HUES48 (cell line): ENCODE results near the gene SERPINA3.
"Not testable (repeated sequence)": the region's sequence is repeated elsewhere in the genome, so short reads cannot be mapped to it uniquely, and the experiment has no call there.

ENCODE experiments used
- H3K27ac ChIP-seq: one replicate; pipeline ENCODE4 v1.7.0; 2013; ENCODE audit warnings: low read depth, low read length, inconsistent platforms
- H3K27me3 ChIP-seq: 2 replicates; pipeline ENCODE4 v1.6.1; 2013; ENCODE audit warnings: mild to moderate bottlenecking, low read length; ENCODE audit not compliant: control insufficient read depth, insufficient read depth
- H3K36me3 ChIP-seq: 2 replicates; pipeline ENCODE4 v1.6.1; 2013; ENCODE audit warnings: low read length; ENCODE audit not compliant: control insufficient read depth, insufficient read depth
- H3K4me1 ChIP-seq: 2 replicates; pipeline ENCODE4 v1.6.1; 2013; ENCODE audit warnings: mild to moderate bottlenecking, low read length; ENCODE audit not compliant: control insufficient read depth, insufficient read depth
- H3K4me3 ChIP-seq: 2 replicates; pipeline ENCODE4 v1.5.1; 2013; ENCODE audit warnings: mild to moderate bottlenecking, low read depth, low read length
- H3K9ac ChIP-seq: 2 replicates; pipeline ENCODE4 v1.6.1; 2013; ENCODE audit warnings: mild to moderate bottlenecking, low read depth, low read length, moderate library complexity
- H3K9me3 ChIP-seq: 2 replicates; pipeline ENCODE4 v1.6.1; 2013; ENCODE audit warnings: low read length; ENCODE audit not compliant: control insufficient read depth, insufficient read depth

Gene SERPINA3

GRCh38 chr14:94573475-94574277 lies 38.5 kb upstream of the SERPINA3 start:
- Histone ChIP-seq H3K4me3 (no peak overlapping the region), H3K27ac (no peak overlapping the region), H3K9ac (no peak overlapping the region), H3K27me3 (no peaks in the 10 kb centered on the region), H3K36me3 (no peaks in the 10 kb centered on the region), H3K4me1 (no peaks in the 10 kb centered on the region), H3K9me3 (no peaks in the 10 kb centered on the region; the same call in 1 of the 2 replicates)

GRCh38 chr14:94574336-94574735 lies 37.9 kb upstream of the SERPINA3 start:
- Histone ChIP-seq H3K9me3 (no peaks in the 10 kb centered on the region; the same call in 1 of the 2 replicates), H3K4me1 (no peaks in the 10 kb centered on the region), H3K9ac (no peak overlapping the region), H3K4me3 (no peak overlapping the region), H3K27ac (no peak overlapping the region), H3K27me3 (no peaks in the 10 kb centered on the region), H3K36me3 (no peaks in the 10 kb centered on the region)

GRCh38 chr14:94575730-94576585 lies 36.2 kb upstream of the SERPINA3 start:
- Histone ChIP-seq H3K36me3 (no peaks in the 10 kb centered on the region), H3K4me3 (no peak overlapping the region), H3K9ac (no peak overlapping the region), H3K4me1 (no peaks in the 10 kb centered on the region), H3K27me3 (no peaks in the 10 kb centered on the region), H3K9me3 (peaks cover 5% of the 10 kb centered on the region; the same call in 1 of the 2 replicates), H3K27ac (no peak overlapping the region)

GRCh38 chr14:94577472-94577871 lies 34.7 kb upstream of the SERPINA3 start:
- H3K27ac ChIP-seq, H3K36me3 ChIP-seq, H3K9ac ChIP-seq, H3K4me1 ChIP-seq, H3K27me3 ChIP-seq, H3K9me3 ChIP-seq, H3K4me3 ChIP-seq: not testable (repeated sequence)

GRCh38 chr14:94578712-94579111 lies 33.5 kb upstream of the SERPINA3 start:
- Histone ChIP-seq H3K4me1 (no peaks in the 10 kb centered on the region), H3K4me3 (no peak overlapping the region), H3K27me3 (no peaks in the 10 kb centered on the region), H3K9me3 (peaks cover 7% of the 10 kb centered on the region; the same call in 1 of the 2 replicates), H3K9ac (no peak overlapping the region), H3K36me3 (no peaks in the 10 kb centered on the region), H3K27ac (no peak overlapping the region)

DNA sequence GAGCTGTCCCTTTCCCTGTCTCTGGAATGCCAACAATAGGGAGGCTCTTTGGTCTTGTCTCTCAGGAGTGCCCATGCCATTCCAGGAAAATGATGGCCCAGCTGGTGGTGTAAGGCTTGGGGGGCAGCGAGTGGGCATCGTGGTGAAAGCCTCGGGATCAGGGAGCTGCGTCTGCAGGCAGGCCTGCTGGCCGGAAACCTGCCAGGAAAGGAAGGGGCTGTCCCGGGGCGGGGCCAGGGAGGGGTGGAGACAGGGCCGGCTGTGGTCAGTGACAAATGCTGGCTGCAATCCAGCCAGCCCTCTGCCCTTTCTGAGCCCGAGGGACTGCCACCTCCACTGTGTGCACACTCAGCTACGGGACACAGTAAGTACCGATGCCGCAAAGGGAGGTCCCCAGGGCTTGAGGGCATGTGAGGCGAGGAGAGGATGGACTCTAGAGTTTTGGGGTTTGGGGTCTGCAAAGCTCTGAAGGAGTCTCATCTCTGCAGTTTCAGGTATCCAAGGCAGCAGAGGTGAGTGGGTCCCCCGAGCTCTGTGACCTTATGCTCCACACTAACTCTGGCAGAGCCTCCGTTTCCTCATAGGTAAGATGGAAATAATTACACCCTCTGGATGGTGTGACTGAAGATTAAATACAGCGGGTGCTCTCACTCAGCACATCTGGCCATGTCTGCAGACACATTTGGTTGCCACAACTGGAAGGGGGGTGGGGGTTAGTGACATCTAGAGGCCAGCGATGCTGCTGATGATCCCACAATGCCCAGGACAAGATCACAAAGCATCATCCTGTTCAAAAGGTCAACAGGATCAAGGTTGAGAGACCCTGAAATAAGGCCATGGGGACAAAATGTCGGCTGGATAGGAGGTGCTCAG lies 30.8 kb upstream of the SERPINA3 start, which contains the start of gene SERPINA5:
SERPINA5 (plus strand) TSS at position 300 of the 873 bp plus-strand sequence. CDS start 5,937 bp downstream, outside the sequence.
- Histone ChIP-seq H3K27ac (no peak within 1 kb of the TSS), H3K4me1 (no peaks in the 10 kb centered on the region), H3K36me3 (no peaks in the 10 kb centered on the region), H3K9me3 (peaks cover 10% of the 10 kb centered on the region; the same call in 1 of the 2 replicates), H3K4me3 (no peak within 1 kb of the TSS), H3K9ac (no peak within 1 kb of the TSS), H3K27me3 (no peaks in the 10 kb centered on the region)

- Histone ChIP-seq H3K4me3 (no peak overlapping the region), H3K27me3 (no peaks in the 10 kb centered on the region), H3K9ac (no peak overlapping the region), H3K36me3 (no peaks in the 10 kb centered on the region), H3K27ac (no peak overlapping the region), H3K9me3 (peaks cover 10% of the 10 kb centered on the region), H3K4me1 (no peaks in the 10 kb centered on the region)
Observed at GRCh38 chr14:94582199-94582750, 29.9 kb upstream of the SERPINA3 start.

DNA sequence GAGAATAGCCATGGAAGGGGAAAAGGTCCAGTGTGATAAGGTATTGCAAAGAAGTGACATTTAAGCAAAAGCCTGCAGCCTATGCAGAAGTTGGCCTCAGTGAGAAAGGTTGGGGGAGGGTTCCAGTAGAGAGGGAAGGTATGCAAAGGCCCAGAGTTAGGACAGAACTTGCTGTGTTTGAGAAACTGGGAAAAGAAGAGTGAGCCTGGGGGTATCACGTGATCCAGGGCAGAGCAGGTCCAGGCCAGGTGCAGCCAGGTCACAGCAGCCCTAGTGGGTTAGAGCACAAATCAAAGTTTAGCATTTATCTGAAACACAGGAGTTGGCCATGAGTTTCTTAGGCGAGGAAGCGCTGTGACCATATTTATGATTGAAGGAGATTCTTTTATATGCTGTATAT lies 29.3 kb upstream of the SERPINA3 start:
- H3K4me1 ChIP-seq = no peaks in the 10 kb centered on the region
- no peaks in the 10 kb centered on the region for H3K27me3 ChIP-seq
- no peak overlapping the region for H3K27ac ChIP-seq
- no peaks in the 10 kb centered on the region for H3K36me3 ChIP-seq
- H3K9me3 ChIP-seq = peaks cover 10% of the 10 kb centered on the region
- H3K4me3 ChIP-seq = no peak overlapping the region
- H3K9ac ChIP-seq = no peak overlapping the region

DNA sequence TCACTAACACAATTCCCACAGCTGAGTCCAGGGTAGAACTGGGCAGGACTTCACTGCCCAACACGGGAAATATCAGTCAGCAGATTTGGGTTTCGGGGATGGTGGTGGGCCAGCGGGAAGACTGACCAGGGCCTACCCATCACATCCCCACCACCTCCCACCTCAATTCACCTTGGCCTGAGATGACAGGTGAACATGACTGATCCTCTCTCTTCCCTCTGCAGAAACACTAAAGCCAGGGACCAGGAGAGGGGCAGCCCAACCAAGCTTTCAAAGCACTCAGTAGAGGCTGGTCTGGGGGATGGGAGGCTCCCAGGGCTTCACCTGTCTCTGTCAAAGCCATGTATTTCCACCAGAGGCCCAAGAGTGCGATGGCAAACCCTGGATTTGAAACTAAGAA lies 28.6 kb upstream of the SERPINA3 start:
- Histone ChIP-seq H3K9ac (no peak overlapping the region), H3K9me3 (peaks cover 10% of the 10 kb centered on the region; the same call in 1 of the 2 replicates), H3K27me3 (no peaks in the 10 kb centered on the region), H3K4me1 (no peaks in the 10 kb centered on the region), H3K27ac (no peak overlapping the region), H3K36me3 (no peaks in the 10 kb centered on the region), H3K4me3 (no peak overlapping the region)

- H3K4me1 ChIP-seq = no peaks in the 10 kb centered on the region
- peaks cover 10% of the 10 kb centered on the region; the same call in 1 of the 2 replicates for H3K9me3 ChIP-seq
- H3K27ac ChIP-seq = no peak overlapping the region
- no peaks in the 10 kb centered on the region for H3K27me3 ChIP-seq
- no peaks in the 10 kb centered on the region for H3K36me3 ChIP-seq
- no peak overlapping the region for H3K9ac ChIP-seq
- no peak overlapping the region for H3K4me3 ChIP-seq
Observed at GRCh38 chr14:94584591-94585280, 27.5 kb upstream of the SERPINA3 start.
